ENCODE results near the gene BHLHE40.
"Not testable (repeated sequence)": the region's sequence is repeated elsewhere in the genome, so short reads cannot be mapped to it uniquely, and the experiment has no call there.

GRCh38 chr3:4971437-4971836 lies 7.8 kb upstream of the BHLHE40 start:
- TF ChIP-seq POLR2A (IDR thresholded peaks at IDR 0.05; ENCODE audit: low read length); GATA1 (IDR thresholded peaks at IDR 0.05; ENCODE audit: low read depth, low read length): not testable (repeated sequence)
